HepG2 (cell line): ENCODE results near the gene NOVA2. TPM values are rescaled to one million over a fixed set of nuclear protein-coding genes. Genes with fewer than 3 reads are reported as not detected.

Experiments
- ADNP ChIP-seq: sonication (generic); formaldehyde crosslinking; IDR thresholded peaks from 2 replicates; pipeline ENCODE4 v1.4.0; 2020; ENCODE audit warnings: missing genetic modification reagents
- AHR ChIP-seq: IDR thresholded peaks from 2 replicates; pipeline ENCODE4 v1.6.1; 2018; ENCODE audit warnings: missing genetic modification reagents, missing compliant biosample characterization
- GLI4 ChIP-seq: sonication (generic); formaldehyde crosslinking; IDR thresholded peaks from 2 replicates; pipeline ENCODE4 v1.5.1; 2020; ENCODE audit warnings: missing genetic modification reagents, mild to moderate bottlenecking, moderate library complexity, borderline replicate concordance
- MTA3 ChIP-seq: sonication (generic); formaldehyde crosslinking; IDR thresholded peaks from 2 replicates; pipeline ENCODE4 v1.4.0; 2020; ENCODE audit warnings: missing genetic modification reagents
- NFYC ChIP-seq: IDR thresholded peaks from 2 replicates; pipeline ENCODE4 v1.6.1; 2016; ENCODE audit warnings: missing genetic modification reagents, missing compliant biosample characterization
- PAX8 ChIP-seq: sonication (generic); formaldehyde crosslinking; IDR thresholded peaks from 2 replicates; pipeline ENCODE4 v1.8.0; 2022; ENCODE audit warnings: mild to moderate bottlenecking, missing genetic modification reagents, borderline replicate concordance
- PRMT3 ChIP-seq: sonication (generic); formaldehyde crosslinking; IDR thresholded peaks from 2 replicates; pipeline ENCODE4 v1.8.1; 2022; ENCODE audit warnings: low read depth, mild to moderate bottlenecking, moderate library complexity, missing genetic modification reagents, borderline replicate concordance
- RAD51 ChIP-seq: fragments of 450-650 bp; IDR thresholded peaks from 2 replicates; pipeline ENCODE4 v1.6.1; 2016; ENCODE audit warnings: borderline replicate concordance
- TP53 ChIP-seq: sonication (generic); formaldehyde crosslinking; conservative IDR thresholded peaks from 2 replicates; pipeline ENCODE4 v1.4.0; 2020; ENCODE audit warnings: missing genetic modification reagents
- ZBTB8A ChIP-seq: sonication (generic); formaldehyde crosslinking; IDR thresholded peaks from 2 replicates; pipeline ENCODE4 v1.4.0; 2020; ENCODE audit warnings: mild to moderate bottlenecking, low read depth, missing genetic modification reagents, borderline replicate concordance
- ZIK1 ChIP-seq: sonication (generic); formaldehyde crosslinking; IDR thresholded peaks from 2 replicates; pipeline ENCODE4 v1.5.0; 2020; ENCODE audit warnings: mild to moderate bottlenecking, low read depth, missing genetic modification reagents, borderline replicate concordance
- ZMAT3 ChIP-seq: sonication (generic); formaldehyde crosslinking; conservative IDR thresholded peaks from 2 replicates; pipeline ENCODE4 v1.7.0; 2021; ENCODE audit warnings: missing genetic modification reagents
- ZMYM2 ChIP-seq: sonication (generic); formaldehyde crosslinking; IDR thresholded peaks from 2 replicates; pipeline ENCODE4 v1.8.0; 2022; ENCODE audit warnings: mild to moderate bottlenecking, missing genetic modification reagents
- ZNF577 ChIP-seq: sonication (generic); formaldehyde crosslinking; IDR thresholded peaks from 2 replicates; pipeline ENCODE4 v1.4.0; 2020; ENCODE audit warnings: mild to moderate bottlenecking, low read depth, missing genetic modification reagents, borderline replicate concordance
- ZNF678 ChIP-seq: sonication (generic); formaldehyde crosslinking; IDR thresholded peaks from 2 replicates; pipeline ENCODE4 v1.4.0; 2020; ENCODE audit warnings: mild to moderate bottlenecking, missing genetic modification reagents
- ZNF792 ChIP-seq: IDR thresholded peaks from 2 replicates; pipeline ENCODE4 v1.6.1; 2016
- polyA plus RNA-seq, 8 experiments: library from polyadenylated mRNA; depleted of rRNA in 3 of 8; stranded (reverse) in 7 of 8; unstranded in 1 of 8; fragments of >200 nt; fragmentation: Illumina TruSeq in 4 of 8; extraction: Trizol in 4 of 8; gene quantifications; 2 replicates each; pipeline versions ENCODE4 v1.2.1 to v1.2.3, GENCODE V29; 2011 to 2016; ENCODE audit warnings: low read depth in 4 of 8, missing spikeins in 1 of 8, mixed read lengths in 1 of 8; ENCODE audit not compliant: insufficient read depth in 1 of 8
- total RNA-seq, 5 experiments: library from RNA; depleted of rRNA; stranded (reverse); fragments of >200 nt; fragmentation: Illumina TruSeq; extraction: Trizol; gene quantifications; 2 replicates each; pipeline ENCODE4 v1.2.3, GENCODE V29; 2016; ENCODE audit warnings: low read depth in 1 of 5
- TF ChIP-seq, protein P1 (sequence below): sonication (generic); formaldehyde crosslinking; IDR thresholded peaks from 2 replicates; pipeline ENCODE4 v1.8.0; 2022; ENCODE audit warnings: low read depth, missing genetic modification reagents
- TF ChIP-seq, protein P2 (sequence below): fragments of 450-650 bp; IDR thresholded peaks from 2 replicates; pipeline ENCODE4 v1.6.1; 2016
- TF ChIP-seq, protein P3 (sequence below): IDR thresholded peaks from 2 replicates; pipeline ENCODE4 v1.6.1; 2016; ENCODE audit warnings: missing genetic modification reagents, missing compliant biosample characterization
- TF ChIP-seq, protein P4 (sequence below): sonication (generic); formaldehyde crosslinking; IDR thresholded peaks from 2 replicates; pipeline ENCODE4 v1.4.0; 2020; ENCODE audit warnings: missing genetic modification reagents, borderline replicate concordance
- TF ChIP-seq, protein P5 (sequence below): IDR thresholded peaks from 2 replicates; pipeline ENCODE4 v1.6.1; 2016; ENCODE audit warnings: missing biosample characterization, missing genetic modification reagents, low read depth

NOVA2 gene
- total and polyA plus RNA-seq, 2 of the 13 experiments (the other 11 are each of a cell fraction or from before 2014, with no cell fraction given), result not detected

DNA sequence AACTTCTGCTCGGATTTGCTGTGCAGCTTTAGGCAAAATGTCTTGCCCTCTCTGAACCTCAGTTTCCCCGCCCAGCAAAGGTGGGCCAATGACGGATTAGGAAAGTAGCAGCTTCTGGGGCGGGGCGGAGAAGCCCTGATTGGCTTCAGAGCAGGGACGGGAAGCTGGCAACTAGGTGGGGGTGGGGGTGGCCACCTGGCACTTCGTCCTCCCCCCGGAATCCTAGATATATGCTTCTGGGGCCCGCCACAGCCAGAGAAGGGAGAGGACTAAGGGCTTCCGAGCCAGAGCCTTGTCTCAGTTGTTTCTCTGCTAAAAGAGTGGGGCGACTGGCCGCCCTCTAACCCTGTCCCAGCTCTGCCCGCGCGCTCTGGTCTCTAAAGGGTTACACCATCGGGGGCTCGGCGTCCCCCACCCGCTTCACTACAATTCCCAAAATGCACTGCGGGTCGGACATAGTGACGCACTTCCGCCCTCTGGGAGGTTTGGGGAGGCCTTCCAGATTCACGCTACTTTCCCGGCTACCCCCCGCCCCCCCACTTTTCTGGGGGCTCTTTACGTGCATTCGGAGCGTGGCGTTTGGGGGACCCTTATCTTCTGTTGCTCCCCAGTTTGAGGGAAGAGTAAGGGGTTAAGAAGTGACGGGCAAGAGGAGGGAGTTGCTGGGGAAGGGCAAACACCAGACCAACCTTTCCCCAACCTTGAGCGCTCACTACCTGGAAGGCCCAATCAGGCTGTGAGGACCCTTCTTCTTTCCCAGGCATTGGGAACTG is 87.1 kb downstream of the NOVA2 start (continued):
- TF ChIP-seq TP53 (0 out of 2 replicates have a peak, but pooled peaks have one; percentile 46), ZBTB8A (CRISPR knock-in tag) (no peak), NFYC (CRISPR knock-in tag) (no peak), ZMAT3 (CRISPR knock-in tag) (no peak), ZNF792 (0 out of 2 replicates have a peak, but pooled peaks have one; percentile 19), AHR (CRISPR knock-in tag) (no peak), PAX8 (no peak), GLI4 (CRISPR knock-in tag) (no peak), PRMT3 (CRISPR knock-in tag) (peak; percentile 68; the same call in 1 of the 2 replicates), MTA3 (no peak), ADNP (CRISPR knock-in tag) (no peak), ZMYM2 (CRISPR knock-in tag) (no peak), RAD51 (no peak), ZNF577 (CRISPR knock-in tag) (no peak), ZIK1 (CRISPR knock-in tag) (no peak), ZNF678 (CRISPR knock-in tag) (0 out of 2 replicates have a peak, but pooled peaks have one; percentile 76)
- TF ChIP-seq, protein P1, sequence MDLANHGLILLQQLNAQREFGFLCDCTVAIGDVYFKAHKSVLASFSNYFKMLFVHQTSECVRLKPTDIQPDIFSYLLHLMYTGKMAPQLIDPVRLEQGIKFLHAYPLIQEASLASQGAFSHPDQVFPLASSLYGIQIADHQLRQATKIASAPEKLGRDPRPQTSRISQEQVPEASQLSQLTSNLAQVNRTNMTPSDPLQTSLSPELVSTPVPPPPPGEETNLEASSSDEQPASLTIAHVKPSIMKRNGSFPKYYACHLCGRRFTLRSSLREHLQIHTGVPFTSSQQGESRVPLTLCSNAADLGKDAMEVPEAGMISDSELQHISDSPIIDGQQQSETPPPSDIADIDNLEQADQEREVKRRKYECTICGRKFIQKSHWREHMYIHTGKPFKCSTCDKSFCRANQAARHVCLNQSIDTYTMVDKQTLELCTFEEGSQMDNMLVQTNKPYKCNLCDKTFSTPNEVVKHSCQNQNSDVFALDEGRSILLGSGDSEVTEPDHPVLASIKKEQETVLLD, result no peak; the same call in 1 of the 2 replicates
- TF ChIP-seq, protein P2, sequence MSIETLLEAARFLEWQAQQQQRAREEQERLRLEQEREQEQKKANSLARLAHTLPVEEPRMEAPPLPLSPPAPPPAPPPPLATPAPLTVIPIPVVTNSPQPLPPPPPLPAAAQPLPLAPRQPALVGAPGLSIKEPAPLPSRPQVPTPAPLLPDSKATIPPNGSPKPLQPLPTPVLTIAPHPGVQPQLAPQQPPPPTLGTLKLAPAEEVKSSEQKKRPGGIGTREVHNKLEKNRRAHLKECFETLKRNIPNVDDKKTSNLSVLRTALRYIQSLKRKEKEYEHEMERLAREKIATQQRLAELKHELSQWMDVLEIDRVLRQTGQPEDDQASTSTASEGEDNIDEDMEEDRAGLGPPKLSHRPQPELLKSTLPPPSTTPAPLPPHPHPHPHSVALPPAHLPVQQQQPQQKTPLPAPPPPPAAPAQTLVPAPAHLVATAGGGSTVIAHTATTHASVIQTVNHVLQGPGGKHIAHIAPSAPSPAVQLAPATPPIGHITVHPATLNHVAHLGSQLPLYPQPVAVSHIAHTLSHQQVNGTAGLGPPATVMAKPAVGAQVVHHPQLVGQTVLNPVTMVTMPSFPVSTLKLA, result no peak
- TF ChIP-seq, protein P3, sequence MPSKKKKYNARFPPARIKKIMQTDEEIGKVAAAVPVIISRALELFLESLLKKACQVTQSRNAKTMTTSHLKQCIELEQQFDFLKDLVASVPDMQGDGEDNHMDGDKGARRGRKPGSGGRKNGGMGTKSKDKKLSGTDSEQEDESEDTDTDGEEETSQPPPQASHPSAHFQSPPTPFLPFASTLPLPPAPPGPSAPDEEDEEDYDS (CRISPR knock-in tag), result peak; percentile 61; the same call in 1 of the 2 replicates
- TF ChIP-seq, protein P4, sequence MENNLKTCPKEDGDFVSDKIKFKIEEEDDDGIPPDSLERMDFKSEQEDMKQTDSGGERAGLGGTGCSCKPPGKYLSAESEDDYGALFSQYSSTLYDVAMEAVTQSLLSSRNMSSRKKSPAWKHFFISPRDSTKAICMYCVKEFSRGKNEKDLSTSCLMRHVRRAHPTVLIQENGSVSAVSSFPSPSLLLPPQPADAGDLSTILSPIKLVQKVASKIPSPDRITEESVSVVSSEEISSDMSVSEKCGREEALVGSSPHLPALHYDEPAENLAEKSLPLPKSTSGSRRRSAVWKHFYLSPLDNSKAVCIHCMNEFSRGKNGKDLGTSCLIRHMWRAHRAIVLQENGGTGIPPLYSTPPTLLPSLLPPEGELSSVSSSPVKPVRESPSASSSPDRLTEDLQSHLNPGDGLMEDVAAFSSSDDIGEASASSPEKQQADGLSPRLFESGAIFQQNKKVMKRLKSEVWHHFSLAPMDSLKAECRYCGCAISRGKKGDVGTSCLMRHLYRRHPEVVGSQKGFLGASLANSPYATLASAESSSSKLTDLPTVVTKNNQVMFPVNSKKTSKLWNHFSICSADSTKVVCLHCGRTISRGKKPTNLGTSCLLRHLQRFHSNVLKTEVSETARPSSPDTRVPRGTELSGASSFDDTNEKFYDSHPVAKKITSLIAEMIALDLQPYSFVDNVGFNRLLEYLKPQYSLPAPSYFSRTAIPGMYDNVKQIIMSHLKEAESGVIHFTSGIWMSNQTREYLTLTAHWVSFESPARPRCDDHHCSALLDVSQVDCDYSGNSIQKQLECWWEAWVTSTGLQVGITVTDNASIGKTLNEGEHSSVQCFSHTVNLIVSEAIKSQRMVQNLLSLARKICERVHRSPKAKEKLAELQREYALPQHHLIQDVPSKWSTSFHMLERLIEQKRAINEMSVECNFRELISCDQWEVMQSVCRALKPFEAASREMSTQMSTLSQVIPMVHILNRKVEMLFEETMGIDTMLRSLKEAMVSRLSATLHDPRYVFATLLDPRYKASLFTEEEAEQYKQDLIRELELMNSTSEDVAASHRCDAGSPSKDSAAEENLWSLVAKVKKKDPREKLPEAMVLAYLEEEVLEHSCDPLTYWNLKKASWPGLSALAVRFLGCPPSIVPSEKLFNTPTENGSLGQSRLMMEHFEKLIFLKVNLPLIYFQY (CRISPR knock-in tag), result no peak
- TF ChIP-seq, protein P5, sequence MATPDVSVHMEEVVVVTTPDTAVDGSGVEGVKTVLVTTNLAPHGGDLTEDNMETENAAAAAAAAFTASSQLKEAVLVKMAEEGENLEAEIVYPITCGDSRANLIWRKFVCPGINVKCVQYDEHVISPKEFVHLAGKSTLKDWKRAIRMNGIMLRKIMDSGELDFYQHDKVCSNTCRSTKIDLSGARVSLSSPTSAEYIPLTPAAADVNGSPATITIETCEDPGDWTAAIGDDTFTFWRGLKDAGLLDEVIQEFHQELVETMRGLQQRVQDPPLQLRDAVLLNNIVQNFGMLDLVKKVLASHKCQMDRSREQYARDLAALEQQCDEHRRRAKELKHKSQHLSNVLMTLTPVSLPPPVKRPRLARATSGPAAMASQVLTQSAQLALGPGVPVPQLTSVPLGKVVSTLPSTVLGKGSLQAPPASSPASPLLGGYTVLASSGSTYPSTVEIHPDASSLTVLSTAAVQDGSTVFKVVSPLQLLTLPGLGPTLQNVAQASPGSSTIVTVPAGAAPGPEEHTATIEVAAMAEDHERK, result no peak
